ENCODE data around the gene NECTIN2. TPM values are rescaled to one million over a fixed set of nuclear protein-coding genes. Genes with fewer than 3 reads are reported as not detected.

The NECTIN2 gene
- total and polyA plus RNA-seq, 4 donors, result 76.9 to 117 (median 94.0) TPM

- Histone ChIP-seq H3K4me1 (ENCODE audit: control insufficient read depth in 5 of 5, insufficient read depth in 5 of 5, low read length in 5 of 5) (peaks cover 0 to 27% (median 12%) of the 10 kb centered on the region in 5 donors), H3K9ac (ENCODE audit: insufficient read depth in 1 of 2, low read length in 2 of 2) (peak overlapping the region; percentile 55 to 77), H3K27ac (ENCODE audit: low read depth in 1 of 2, low read length in 1 of 2) (peak overlapping the region in 1 of 2 donors; percentile 80), H3K4me3 (peak overlapping the region; percentile 73), H3K36me3 (ENCODE audit: control insufficient read depth in 4 of 4, insufficient read depth in 4 of 4, low read length in 4 of 4) (peaks cover 0 to 19% (median 13%) of the 10 kb centered on the region in 4 donors), H3K9me3 (ENCODE audit: control insufficient read depth in 4 of 4, insufficient read depth in 3 of 4, low read length in 3 of 4) (no peaks in the 10 kb centered on the region), H3K27me3 (ENCODE audit: control insufficient read depth in 3 of 3, insufficient read depth in 3 of 3, low read length in 2 of 3) (no peaks in the 10 kb centered on the region)
- TF ChIP-seq, protein P1, sequence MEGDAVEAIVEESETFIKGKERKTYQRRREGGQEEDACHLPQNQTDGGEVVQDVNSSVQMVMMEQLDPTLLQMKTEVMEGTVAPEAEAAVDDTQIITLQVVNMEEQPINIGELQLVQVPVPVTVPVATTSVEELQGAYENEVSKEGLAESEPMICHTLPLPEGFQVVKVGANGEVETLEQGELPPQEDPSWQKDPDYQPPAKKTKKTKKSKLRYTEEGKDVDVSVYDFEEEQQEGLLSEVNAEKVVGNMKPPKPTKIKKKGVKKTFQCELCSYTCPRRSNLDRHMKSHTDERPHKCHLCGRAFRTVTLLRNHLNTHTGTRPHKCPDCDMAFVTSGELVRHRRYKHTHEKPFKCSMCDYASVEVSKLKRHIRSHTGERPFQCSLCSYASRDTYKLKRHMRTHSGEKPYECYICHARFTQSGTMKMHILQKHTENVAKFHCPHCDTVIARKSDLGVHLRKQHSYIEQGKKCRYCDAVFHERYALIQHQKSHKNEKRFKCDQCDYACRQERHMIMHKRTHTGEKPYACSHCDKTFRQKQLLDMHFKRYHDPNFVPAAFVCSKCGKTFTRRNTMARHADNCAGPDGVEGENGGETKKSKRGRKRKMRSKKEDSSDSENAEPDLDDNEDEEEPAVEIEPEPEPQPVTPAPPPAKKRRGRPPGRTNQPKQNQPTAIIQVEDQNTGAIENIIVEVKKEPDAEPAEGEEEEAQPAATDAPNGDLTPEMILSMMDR (IDR thresholded peaks at IDR 0.05; ENCODE audit: control extremely low read depth, extremely low read depth), result no peak
- WGBS, 2 donors, result 36 to 54% methylated on average over 6 to 7 of the region's 7 CpGs
- DNase-seq, result peak in 1 of 3 donors; percentile 25
- no peak for ATAC-seq (ENCODE audit: insufficient read depth, low FRiP score)
Observed at GRCh38 chr19:44809577-44810233, 36.4 kb upstream of the NECTIN2 start.

DNA sequence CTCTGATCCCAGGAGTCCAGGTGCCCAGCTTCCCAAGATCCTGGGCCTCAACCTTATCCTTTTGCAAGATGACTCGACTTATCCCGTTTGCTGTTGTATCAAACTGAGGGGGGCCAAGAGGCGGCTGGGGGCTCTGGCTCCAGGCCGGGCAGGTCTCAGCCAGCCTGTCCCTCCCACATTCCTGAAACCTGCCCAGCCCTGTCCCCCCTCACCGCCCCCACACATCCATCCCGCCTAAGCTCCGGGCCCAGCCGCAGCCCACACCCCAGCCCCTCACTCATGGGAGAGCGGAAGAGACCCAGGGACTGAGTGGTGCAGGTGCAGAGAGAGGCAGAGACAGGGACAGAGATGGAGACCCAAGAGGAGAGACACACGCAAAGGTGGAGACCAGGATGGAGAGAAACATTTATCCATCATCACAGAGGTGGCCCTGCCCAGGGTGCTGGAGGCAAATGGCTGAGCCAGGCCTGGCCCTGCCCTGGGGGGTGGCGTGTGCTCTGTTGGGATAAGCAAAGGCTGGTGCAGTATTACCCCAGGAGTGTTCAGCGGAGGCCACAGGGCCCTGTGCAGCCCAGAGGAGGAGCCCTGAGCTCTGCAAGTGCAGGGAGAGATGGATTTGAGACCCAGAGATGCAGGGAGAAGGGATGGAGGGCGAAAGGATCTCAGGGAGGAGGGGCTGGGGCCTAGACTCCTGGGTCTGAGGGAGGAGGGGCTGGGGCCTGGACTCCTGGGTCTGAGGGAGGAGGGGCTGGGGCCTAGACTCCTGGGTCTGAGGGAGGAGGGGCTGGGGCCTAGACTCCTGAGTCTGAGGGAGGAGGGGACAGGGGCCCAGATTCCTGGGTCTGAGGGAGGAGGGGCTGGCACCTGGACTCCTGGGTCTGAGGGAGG lies 35.6 kb upstream of the NECTIN2 start:
- no peaks in the 10 kb centered on the region for H3K9me3 ChIP-seq (ENCODE audit: control insufficient read depth in 4 of 4, insufficient read depth in 3 of 4, low read length in 3 of 4)
- DNase-seq, result no peak
- no peaks in the 10 kb centered on the region for H3K27me3 ChIP-seq (ENCODE audit: control insufficient read depth in 3 of 3, insufficient read depth in 3 of 3, low read length in 2 of 3)
- TF ChIP-seq, protein P1 (IDR thresholded peaks at IDR 0.05; ENCODE audit: control extremely low read depth, extremely low read depth), result no peak
- H3K36me3 ChIP-seq (ENCODE audit: control insufficient read depth in 4 of 4, insufficient read depth in 4 of 4, low read length in 4 of 4), result peaks cover 0 to 24% (median 13%) of the 10 kb centered on the region in 4 donors
- no peak for ATAC-seq (ENCODE audit: insufficient read depth, low FRiP score)
- no peak overlapping the region for H3K27ac ChIP-seq (ENCODE audit: low read depth in 1 of 2, low read length in 1 of 2)
- H3K9ac ChIP-seq (ENCODE audit: insufficient read depth in 1 of 2, low read length in 2 of 2), result no peak overlapping the region
- WGBS, 2 donors, result 66 to 80% methylated on average over 13 of the region's 13 CpGs
- peak overlapping the region; percentile 18 for H3K4me3 ChIP-seq
- H3K4me1 ChIP-seq (ENCODE audit: control insufficient read depth in 5 of 5, insufficient read depth in 5 of 5, low read length in 5 of 5), result peaks cover 0 to 27% (median 12%) of the 10 kb centered on the region in 5 donors

- Histone ChIP-seq H3K27ac (ENCODE audit: low read depth in 1 of 2, low read length in 1 of 2) (no peak overlapping the region), H3K9ac (ENCODE audit: insufficient read depth in 1 of 2, low read length in 2 of 2) (no peak overlapping the region), H3K4me1 (ENCODE audit: control insufficient read depth in 5 of 5, insufficient read depth in 5 of 5, low read length in 5 of 5) (peaks cover 0 to 27% (median 12%) of the 10 kb centered on the region in 5 donors), H3K9me3 (ENCODE audit: control insufficient read depth in 4 of 4, insufficient read depth in 3 of 4, low read length in 3 of 4) (no peaks in the 10 kb centered on the region), H3K4me3 (no peak overlapping the region), H3K36me3 (ENCODE audit: control insufficient read depth in 4 of 4, insufficient read depth in 4 of 4, low read length in 4 of 4) (peaks cover 0 to 24% (median 13%) of the 10 kb centered on the region in 4 donors), H3K27me3 (ENCODE audit: control insufficient read depth in 3 of 3, insufficient read depth in 3 of 3, low read length in 2 of 3) (no peaks in the 10 kb centered on the region)
- WGBS, 2 donors, result 87 to 92% methylated on average over 7 of the region's 7 CpGs
- ATAC-seq (ENCODE audit: insufficient read depth, low FRiP score) (no peak), DNase-seq (no peak)
- TF ChIP-seq, protein P1 (IDR thresholded peaks at IDR 0.05; ENCODE audit: control extremely low read depth, extremely low read depth), result no peak
Observed at GRCh38 chr19:44811122-44811419, 35.0 kb upstream of the NECTIN2 start.
